Iris pigment epithelial cell (primary cell): ENCODE measurements around the gene SBF2.
"Not testable (repeated sequence)": the region's sequence is repeated elsewhere in the genome, so short reads cannot be mapped to it uniquely, and the experiment has no call there.

Source experiments
- DNase-seq: peaks from one replicate; pipeline ENCODE4 v3.0.0-alpha.2; 2011; ENCODE audit warnings: low read depth

Gene SBF2

GRCh38 chr11:10066441-10066840, 227.6 kb downstream of the SBF2 start:
- DNase-seq = no peak

- no peak for DNase-seq
Measured at GRCh38 chr11:10064828-10065227, 229.2 kb downstream of the SBF2 start.

GRCh38 chr11:10058356-10058755, 235.7 kb downstream of the SBF2 start:
- peak; percentile 55 for DNase-seq

- peak; percentile 42 for DNase-seq
Measured at GRCh38 chr11:10051868-10052586, 242.0 kb downstream of the SBF2 start.

- peak; percentile 67 for DNase-seq
Measured at GRCh38 chr11:10050561-10050960, 243.5 kb downstream of the SBF2 start.

DNA sequence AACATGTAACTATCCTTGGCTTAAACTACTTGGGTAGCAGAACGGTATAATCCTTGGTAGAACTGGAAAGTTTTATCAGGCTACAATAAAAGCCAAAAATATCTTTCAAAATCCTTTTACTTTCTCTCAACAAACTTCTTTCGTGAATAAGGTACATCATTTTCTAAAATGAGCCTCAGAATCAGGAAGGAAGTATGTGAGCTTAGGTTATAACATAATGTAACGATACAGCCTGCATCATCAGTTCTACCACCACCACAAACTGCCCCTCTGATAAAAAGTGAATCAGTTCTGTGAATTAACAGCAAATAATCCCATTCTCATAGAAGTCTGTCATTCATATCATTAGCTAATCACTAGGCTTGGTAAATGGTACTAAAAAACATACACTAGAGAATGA, 244.3 kb downstream of the SBF2 start:
- DNase-seq = no peak

DNA sequence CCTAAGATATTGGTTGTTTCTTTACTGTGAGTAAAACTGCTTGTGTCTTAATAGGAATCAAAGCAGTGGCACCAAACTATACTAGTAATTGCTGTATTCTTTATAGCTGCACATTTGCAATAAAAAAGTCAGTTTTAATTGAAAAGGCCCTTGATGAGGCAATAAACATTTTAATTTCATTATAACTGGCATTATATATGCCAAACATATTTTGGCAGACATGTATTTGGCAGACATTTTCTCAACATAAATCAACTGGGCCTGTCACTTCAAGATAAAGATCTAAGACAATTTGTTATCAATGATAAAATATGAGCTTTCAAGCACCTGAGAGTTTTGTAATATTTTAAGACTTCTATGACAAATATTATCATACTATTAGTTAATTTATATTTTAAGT, 245.7 kb downstream of the SBF2 start:
- no peak for DNase-seq

- no peak for DNase-seq
Measured at GRCh38 chr11:10044618-10045017, 249.4 kb downstream of the SBF2 start.

- no peak for DNase-seq
Measured at GRCh38 chr11:10042699-10043098, 251.3 kb downstream of the SBF2 start.

- DNase-seq = no peak
Measured at GRCh38 chr11:10041748-10042446, 252.1 kb downstream of the SBF2 start.

DNA sequence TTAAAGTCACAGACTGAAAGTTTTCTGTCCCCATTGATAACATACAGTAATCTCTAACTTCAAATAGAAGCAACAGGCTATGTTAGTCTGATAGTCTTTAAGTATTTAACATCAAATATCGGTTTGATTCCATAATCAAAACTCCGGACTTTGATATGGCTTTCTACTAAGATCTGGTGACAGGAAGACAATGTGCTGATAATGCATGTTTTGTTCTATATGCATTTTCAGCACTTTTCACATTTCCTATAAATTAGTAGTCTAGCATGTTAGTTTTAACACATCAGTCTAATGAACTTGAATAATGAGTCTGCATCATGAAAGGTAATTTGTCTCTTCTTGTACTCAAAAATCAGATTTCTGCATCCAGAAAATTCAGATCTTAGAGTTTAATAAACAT, 252.7 kb downstream of the SBF2 start:
- no peak for DNase-seq

DNA sequence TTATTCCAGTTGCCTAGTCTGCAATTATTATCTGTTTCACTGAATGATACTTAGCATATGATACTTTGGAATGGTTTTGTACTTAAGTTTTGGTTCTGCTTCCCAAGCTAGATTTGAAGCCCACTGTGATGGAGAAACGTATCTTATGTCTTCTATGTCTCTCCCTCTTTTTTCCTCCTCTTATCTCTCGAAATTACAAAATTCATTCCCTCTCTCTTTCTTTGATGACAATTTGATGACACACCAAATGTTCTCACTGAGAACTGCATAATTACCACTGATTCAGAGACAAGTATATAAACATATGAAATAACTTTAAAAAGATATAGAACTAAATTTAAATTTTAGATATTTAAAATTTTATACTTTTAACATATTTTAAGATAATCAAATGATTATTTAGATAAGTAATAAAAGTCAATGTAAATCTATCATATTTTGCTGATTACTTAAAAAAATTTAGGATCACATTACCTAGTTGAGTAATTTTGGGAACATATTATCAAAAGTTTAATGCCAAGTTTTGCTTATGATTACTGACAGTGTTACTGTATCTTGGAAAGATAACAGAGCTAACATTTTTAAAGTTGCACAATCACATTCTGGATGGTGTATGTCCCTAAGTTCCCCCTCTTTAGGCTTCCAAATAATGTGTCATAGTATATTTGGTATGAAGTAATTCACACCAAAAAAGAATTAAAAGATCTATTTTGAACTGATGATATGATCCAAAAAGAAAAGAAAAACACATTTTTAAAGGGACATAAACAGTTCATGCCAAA, 255.3 kb downstream of the SBF2 start:
- peak; percentile 61 for DNase-seq

DNA sequence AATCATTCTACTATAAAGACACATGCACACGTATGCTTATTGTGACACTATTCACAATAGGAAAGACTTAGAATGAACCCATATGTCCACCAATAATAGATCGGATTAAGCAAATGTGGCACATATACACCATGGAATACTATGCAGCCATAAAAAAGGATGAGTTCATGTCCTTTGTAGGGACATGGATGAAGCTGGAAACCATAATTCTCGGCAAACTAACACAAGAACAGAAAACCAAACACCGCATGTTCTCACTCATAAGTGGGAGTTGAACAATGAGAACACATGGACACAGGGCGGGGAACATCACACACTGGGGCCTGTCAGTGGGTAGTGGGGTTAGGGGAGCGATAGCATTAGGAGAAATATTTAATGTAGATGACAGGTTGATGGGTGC, 258.1 kb downstream of the SBF2 start:
- DNase-seq = not testable (repeated sequence)

DNA sequence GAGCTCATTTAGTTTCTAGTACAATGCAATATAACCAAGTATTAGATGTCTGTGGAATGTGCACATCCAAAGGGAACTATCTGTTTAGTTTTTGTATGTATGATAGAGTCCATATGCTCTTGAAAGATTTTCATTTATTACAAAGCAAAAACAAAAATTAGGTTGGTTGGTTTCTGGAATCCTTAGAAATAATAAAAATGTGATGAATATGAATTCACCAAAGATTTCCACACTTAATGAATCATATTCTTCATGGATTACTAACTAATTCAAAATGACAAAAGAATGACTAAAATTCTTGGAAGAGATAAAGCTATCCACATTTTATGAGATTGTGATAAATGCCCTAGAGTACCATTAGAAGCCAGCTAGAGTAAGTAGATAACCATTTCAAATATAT, 261.1 kb downstream of the SBF2 start:
- DNase-seq = no peak

GRCh38 chr11:10030122-10030490, 263.9 kb downstream of the SBF2 start:
- DNase-seq = no peak

GRCh38 chr11:10029386-10030121, 264.5 kb downstream of the SBF2 start:
- DNase-seq = no peak

GRCh38 chr11:10026514-10026913, 267.5 kb downstream of the SBF2 start:
- peak; percentile 84 for DNase-seq

GRCh38 chr11:10023212-10023611, 270.8 kb downstream of the SBF2 start:
- peak; percentile 39 for DNase-seq

DNA sequence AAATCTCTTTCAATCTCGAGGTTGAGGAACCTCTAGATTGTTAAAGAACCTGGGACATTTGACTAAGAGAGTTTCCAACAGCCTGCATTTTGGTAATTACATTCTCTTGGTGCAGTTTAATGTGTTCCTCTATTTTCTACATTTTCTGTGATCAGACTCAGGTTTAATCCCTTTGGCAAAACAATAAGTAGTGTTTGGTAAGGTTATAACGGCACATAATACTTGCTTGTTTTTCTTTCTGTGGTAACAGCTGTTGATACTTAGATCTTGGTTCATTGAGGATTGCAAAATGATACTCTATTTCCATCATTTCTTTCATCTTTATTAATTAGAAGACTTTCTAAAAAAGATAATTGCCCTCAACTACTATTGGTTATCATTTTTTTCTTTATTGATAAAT, 271.3 kb downstream of the SBF2 start:
- peak; percentile 57 for DNase-seq

DNA sequence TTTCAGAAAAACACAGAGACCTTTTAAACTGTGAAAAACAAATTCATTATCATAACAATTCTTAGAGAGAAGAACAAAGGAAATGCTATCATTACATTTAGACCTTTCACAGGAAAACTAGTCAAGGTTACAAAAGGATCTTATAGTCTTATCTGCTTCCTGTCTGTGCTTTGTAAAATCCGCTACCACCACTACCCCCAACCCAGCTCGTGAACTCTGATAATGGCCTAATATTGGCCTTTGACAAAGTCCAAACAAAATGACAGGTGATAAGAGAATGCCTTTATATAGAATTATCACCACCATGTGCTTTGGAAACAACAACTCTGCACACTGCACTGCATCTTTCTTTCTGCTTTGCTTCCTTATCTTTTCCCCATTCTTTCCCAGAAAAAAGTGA, 272.5 kb downstream of the SBF2 start:
- no peak for DNase-seq

GRCh38 chr11:10019906-10020682, 273.9 kb downstream of the SBF2 start:
- DNase-seq = no peak

DNA sequence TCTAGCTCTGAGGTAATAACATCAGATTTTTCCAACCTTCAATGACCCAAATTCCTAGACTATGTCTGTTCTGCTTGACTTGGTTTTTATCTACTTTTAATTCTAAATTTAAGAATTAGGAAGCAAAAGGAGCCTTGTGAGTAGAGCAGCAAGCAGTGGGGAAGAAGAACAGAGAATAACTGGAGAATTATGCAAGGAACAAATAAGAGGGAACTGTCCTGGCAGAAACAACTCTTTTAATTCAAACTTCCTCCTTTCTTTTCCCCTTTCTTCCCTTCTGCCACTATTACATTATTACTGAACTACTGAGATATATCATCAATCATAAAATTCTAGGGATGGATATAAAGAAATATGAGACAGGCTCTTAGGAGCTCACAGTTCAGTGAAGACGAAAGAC, 276.1 kb downstream of the SBF2 start:
- no peak for DNase-seq
